Loucy (cell line): ENCODE results near the gene MEIOC.

ENCODE experiments used
- H2AFZ ChIP-seq: fragments of 200-600 bp; sonication (generic); 2 replicates; pipeline ENCODE4 v1.6.0; 2016; ENCODE audit warnings: antibody characterized with exemption, mild to moderate bottlenecking, low read length, moderate library complexity
- H3F3A ChIP-seq: fragments of 200-600 bp; 2 replicates; pipeline ENCODE4 v1.6.0; 2016; ENCODE audit warnings: antibody characterized with exemption, low read depth, mild to moderate bottlenecking
- H3K27me3 ChIP-seq: fragments of 200-600 bp; sonication (generic); 2 replicates; pipeline ENCODE4 v1.6.1; 2014; ENCODE audit warnings: low read length, mild to moderate bottlenecking; ENCODE audit not compliant: insufficient read depth, poor library complexity, severe bottlenecking
- H3K36me3 ChIP-seq: fragments of 200-600 bp; sonication (generic); 2 replicates; pipeline ENCODE4 v1.6.1; 2016; ENCODE audit warnings: low read length; ENCODE audit not compliant: insufficient read depth
- H3K4me1 ChIP-seq: fragments of 200-600 bp; sonication (generic); 2 replicates; pipeline ENCODE4 v1.5.1; 2014; ENCODE audit warnings: low read length, mild to moderate bottlenecking; ENCODE audit not compliant: insufficient read depth, poor library complexity, severe bottlenecking
- H3K4me2 ChIP-seq: fragments of 200-600 bp; sonication (generic); 2 replicates; pipeline ENCODE4 v1.6.0; 2014; ENCODE audit warnings: antibody characterized with exemption, low read length, low read depth, mild to moderate bottlenecking; ENCODE audit not compliant: poor library complexity, severe bottlenecking
- H3K4me3 ChIP-seq: fragments of 200-600 bp; sonication (generic); 2 replicates; pipeline ENCODE4 v1.5.1; 2014; ENCODE audit warnings: low read length, mild to moderate bottlenecking, mixed read lengths; ENCODE audit not compliant: poor library complexity, severe bottlenecking
- H3K79me2 ChIP-seq: fragments of 200-600 bp; sonication (generic); 2 replicates; pipeline ENCODE4 v1.6.1; 2014; ENCODE audit warnings: low read length; ENCODE audit not compliant: insufficient read depth
- H3K9ac ChIP-seq: fragments of 200-600 bp; sonication (generic); 2 replicates; pipeline ENCODE4 v1.6.0; 2014; ENCODE audit warnings: mild to moderate bottlenecking, low read depth, low read length, moderate library complexity; ENCODE audit not compliant: poor library complexity, severe bottlenecking
- H3K9me2 ChIP-seq: fragments of 200-600 bp; sonication (generic); replicated peaks from 2 replicates; pipeline ENCODE4 v1.6.1; 2016; ENCODE audit warnings: low read depth, low read length, mixed read lengths
- H3K9me3 ChIP-seq: fragments of 200-600 bp; sonication (generic); 2 replicates; pipeline ENCODE4 v1.6.1; 2014; ENCODE audit warnings: mild to moderate bottlenecking, antibody characterized with exemption, low read length, low read depth; ENCODE audit not compliant: insufficient read depth
- H4K20me1 ChIP-seq: fragments of 200-600 bp; sonication (generic); 2 replicates; pipeline ENCODE4 v1.6.0; 2014; ENCODE audit warnings: antibody characterized with exemption, low read length, mild to moderate bottlenecking; ENCODE audit not compliant: insufficient read depth, poor library complexity, severe bottlenecking
- CTCF ChIP-seq: fragments of 200-600 bp; sonication (generic); conservative IDR thresholded peaks from 2 replicates; pipeline ENCODE4 v1.5.1; 2014; ENCODE audit warnings: mild to moderate bottlenecking, antibody characterized with exemption, low read length
- EZH2phosphoT487 ChIP-seq: fragments of 200-600 bp; IDR thresholded peaks from 2 replicates; pipeline ENCODE4 v1.6.1; 2018; ENCODE audit warnings: antibody characterized with exemption, mild to moderate bottlenecking, moderate library complexity, borderline replicate concordance

MEIOC gene

GRCh38 chr17:44637066-44637465 is 19.2 kb upstream of the MEIOC start:
- no peaks in the 10 kb centered on the region for H3K9me2 ChIP-seq
- H3K27me3 ChIP-seq, result no peaks in the 10 kb centered on the region
- peak overlapping the region; percentile 55; the same call in 1 of the 2 replicates for H2AFZ ChIP-seq
- no peak overlapping the region for H3K4me2 ChIP-seq
- TF ChIP-seq EZH2phosphoT487 (no peak), CTCF (no peak)
- H3F3A ChIP-seq, result no peaks in the 10 kb centered on the region
- no peak overlapping the region for H3K4me3 ChIP-seq
- H3K9me3 ChIP-seq, result no peaks in the 10 kb centered on the region
- H4K20me1 ChIP-seq, result no peaks in the 10 kb centered on the region
- H3K79me2 ChIP-seq, result no peaks in the 10 kb centered on the region
- H3K4me1 ChIP-seq, result no peaks in the 10 kb centered on the region
- no peak overlapping the region for H3K9ac ChIP-seq
- H3K36me3 ChIP-seq, result no peaks in the 10 kb centered on the region

- no peaks in the 10 kb centered on the region for H3K4me1 ChIP-seq
- no peaks in the 10 kb centered on the region for H3K9me3 ChIP-seq
- no peak overlapping the region for H3K4me2 ChIP-seq
- TF ChIP-seq EZH2phosphoT487, result no peak
- TF ChIP-seq CTCF, result no peak
- no peak overlapping the region for H2AFZ ChIP-seq
- H3F3A ChIP-seq, result no peaks in the 10 kb centered on the region
- no peaks in the 10 kb centered on the region for H3K36me3 ChIP-seq
- no peak overlapping the region for H3K9ac ChIP-seq
- no peaks in the 10 kb centered on the region for H4K20me1 ChIP-seq
- no peak overlapping the region for H3K4me3 ChIP-seq
- H3K79me2 ChIP-seq, result no peaks in the 10 kb centered on the region
- H3K27me3 ChIP-seq, result no peaks in the 10 kb centered on the region
- H3K9me2 ChIP-seq, result no peaks in the 10 kb centered on the region
These were observed 13.4 kb upstream of the MEIOC start for GRCh38 chr17:44642834-44643233.

- H3K9me3 ChIP-seq, result no peaks in the 10 kb centered on the region
- peak overlapping the region; percentile 49; the same call in 1 of the 2 replicates for H2AFZ ChIP-seq
- H3K4me3 ChIP-seq, result no peak overlapping the region
- H3K4me1 ChIP-seq, result no peaks in the 10 kb centered on the region
- H3K9me2 ChIP-seq, result no peaks in the 10 kb centered on the region
- H3K4me2 ChIP-seq, result no peak overlapping the region
- H4K20me1 ChIP-seq, result no peaks in the 10 kb centered on the region
- H3K9ac ChIP-seq, result no peak overlapping the region
- TF ChIP-seq CTCF (no peak), EZH2phosphoT487 (no peak)
- H3K27me3 ChIP-seq, result no peaks in the 10 kb centered on the region
- H3K79me2 ChIP-seq, result no peaks in the 10 kb centered on the region
- H3F3A ChIP-seq, result no peaks in the 10 kb centered on the region
- no peaks in the 10 kb centered on the region for H3K36me3 ChIP-seq
These were observed 10.9 kb upstream of the MEIOC start for GRCh38 chr17:44645341-44645740.
